ENCODE measurements around the gene PCP2. TPM values are rescaled to one million over a fixed set of nuclear protein-coding genes. Genes with fewer than 3 reads are reported as not detected.

PCP2 gene
- 10 to 100 TPM in 1 of 4 donors, 1 to 10 TPM in 1, not detected in 2; 4.1 to 14.2 TPM for total RNA-seq

- Histone ChIP-seq H3K27me3 (peaks cover 11% of the 10 kb centered on the region), H3K4me3 (no peak within 1 kb of the TSS), H3K4me1 (peaks cover 7 to 23% (median 18%) of the 10 kb centered on the region in 4 donors), H3K27ac (no peak within 1 kb of the TSS), H3K36me3 (no peaks in the 10 kb centered on the region), H3K9me3 (no peaks in the 10 kb centered on the region)
- intact Hi-C loops (cut with DNase I; ENCODE audit: low total_unique reads): no loop called here
- 54% methylated on average over 2 of the region's 2 CpGs; no CpG with 5 or more reads in 1 of the 2 donors for WGBS, 2 donors (ENCODE audit: low coverage in 1 of 2)
- TF ChIP-seq CTCF (IDR thresholded peaks at IDR 0.05) (no peak), POLR2A (IDR thresholded peaks at IDR 0.05) (no peak), EP300 (IDR thresholded peaks at IDR 0.05; ENCODE audit: low read depth) (no peak), POLR2AphosphoS5 (IDR thresholded peaks at IDR 0.05) (no peak)
- in situ Hi-C loops (cut with MboI; ENCODE audit: low pct_ligation_motif_present in 1 of 4, low pct_unique_long_range_greater_than_20kb in 1 of 4, low sequenced_read_pairs in 3 of 4): no loop called here
- no peak for DNase-seq
Measured at GRCh38 chr19:7633698-7634097, at the start of gene PCP2. TSS of gene PCP2 (minus strand) at chr19:7633719. CDS start at chr19:7633457, 262 bp downstream.

- WGBS, 2 donors (ENCODE audit: low coverage in 1 of 2): 94% methylated on average over 74 of the region's 74 CpGs; no CpG with 5 or more reads in 1 of the 2 donors
- TF ChIP-seq CTCF (IDR thresholded peaks at IDR 0.05) (no peak), POLR2AphosphoS5 (IDR thresholded peaks at IDR 0.05) (no peak), EP300 (IDR thresholded peaks at IDR 0.05; ENCODE audit: low read depth) (no peak)
- DNase-seq: no peak
- peak overlapping the region in 2 of 4 donors; percentile 89 for H3K27ac ChIP-seq
- H3K27me3 ChIP-seq: peaks cover 11% of the 10 kb centered on the region
- in situ Hi-C loops (cut with MboI; ENCODE audit: low pct_ligation_motif_present in 1 of 4, low pct_unique_long_range_greater_than_20kb in 1 of 4, low sequenced_read_pairs in 3 of 4): loop anchor here in 1 of 4 donors (10.0 kb wide), 1 partner anchor 118 kb away; no protein-coding TSS in a partner anchor
- H3K4me1 ChIP-seq: peaks cover 0 to 14% (median 9%) of the 10 kb centered on the region in 4 donors
- intact Hi-C loops (cut with DNase I; ENCODE audit: low total_unique reads): loop anchor here (10.0 kb wide), 1 partner anchor 588 kb away; no protein-coding TSS in a partner anchor
- H3K4me3 ChIP-seq: peak overlapping the region in 2 of 4 donors; percentile 93 to 94
- H3K36me3 ChIP-seq: no peaks in the 10 kb centered on the region
- H3K9me3 ChIP-seq: no peaks in the 10 kb centered on the region
Measured at GRCh38 chr19:7682175-7682855, 48.8 kb upstream of the PCP2 start.

DNA sequence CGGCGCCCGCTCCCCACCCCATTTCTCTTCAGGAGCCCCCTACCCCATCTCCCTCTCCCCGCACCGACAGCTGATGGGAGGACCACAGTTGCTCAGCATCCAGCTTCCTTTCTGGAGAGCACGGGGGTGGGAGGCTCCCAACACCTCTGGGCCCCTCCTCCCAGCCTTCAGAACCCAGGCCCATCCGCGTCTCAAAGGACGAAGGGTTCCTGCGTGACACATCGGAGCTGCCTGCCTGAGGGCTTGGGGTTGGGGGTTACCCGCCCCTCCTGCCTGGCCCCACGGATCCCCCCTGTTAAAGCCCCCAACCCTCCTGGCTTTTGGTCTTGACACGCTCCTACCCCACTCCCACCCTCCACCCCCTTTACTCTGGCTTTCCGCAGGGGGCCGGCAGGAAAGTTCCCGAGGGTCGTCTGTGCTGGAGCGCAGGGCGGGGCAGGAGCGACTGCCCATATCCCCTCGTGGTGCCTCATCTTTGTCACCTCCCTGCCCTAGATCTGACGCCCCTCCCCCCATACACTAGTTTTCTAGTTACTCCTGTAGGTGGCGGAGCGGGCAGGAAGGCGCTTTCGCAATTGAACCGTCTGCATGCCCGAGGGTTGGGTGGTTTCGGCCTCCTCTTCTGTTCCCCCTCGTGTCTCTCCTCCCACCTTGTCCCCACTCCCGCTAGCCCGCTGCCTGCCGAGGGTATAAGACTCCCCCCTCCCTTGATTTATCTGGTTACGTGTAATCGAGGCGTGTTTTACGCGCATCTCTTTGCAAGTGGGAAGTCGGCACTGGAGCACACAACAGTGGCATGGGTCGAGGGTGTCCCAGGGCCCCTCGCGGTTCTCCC is 48.0 kb upstream of the PCP2 start:
- Histone ChIP-seq H3K27ac (peak overlapping the region; percentile 84 to 90 (median 89)), H3K27me3 (peaks cover 16% of the 10 kb centered on the region), H3K4me1 (peaks cover 0 to 14% (median 9%) of the 10 kb centered on the region in 4 donors), H3K36me3 (no peaks in the 10 kb centered on the region), H3K4me3 (peak overlapping the region; percentile 76 to 98 (median 94)), H3K9me3 (no peaks in the 10 kb centered on the region)
- peak; percentile 82 for DNase-seq
- TF ChIP-seq CTCF (IDR thresholded peaks at IDR 0.05) (peak; percentile 34 to 77 (median 56)), POLR2A (IDR thresholded peaks at IDR 0.05) (no peak), EP300 (IDR thresholded peaks at IDR 0.05; ENCODE audit: low read depth) (no peak)
- in situ Hi-C loops (cut with MboI; ENCODE audit: low pct_ligation_motif_present in 1 of 4, low pct_unique_long_range_greater_than_20kb in 1 of 4, low sequenced_read_pairs in 3 of 4) (loop anchor here in 1 of 4 donors (10.0 kb wide), 1 partner anchor 117 kb away; no protein-coding TSS in a partner anchor), intact Hi-C loops (cut with DNase I; ENCODE audit: low total_unique reads) (loop anchor here (10.0 kb wide), 1 partner anchor 587 kb away; no protein-coding TSS in a partner anchor)
- WGBS, 2 donors (ENCODE audit: low coverage in 1 of 2): 14 to 44% methylated on average over 5 to 42 of the region's 43 CpGs

Data from transverse colon (tissue), 4 donors.